Measurements from ENCODE around the gene SYK.
"Not testable (repeated sequence)": the region's sequence is repeated elsewhere in the genome, so short reads cannot be mapped to it uniquely, and the experiment has no call there.

The SYK gene

GRCh38 chr9:90821236-90821635 lies 19.6 kb downstream of the SYK start:
- in situ Hi-C loops (cut with MboI; ENCODE audit: low sequenced_read_pairs): not testable (repeated sequence)

DNA sequence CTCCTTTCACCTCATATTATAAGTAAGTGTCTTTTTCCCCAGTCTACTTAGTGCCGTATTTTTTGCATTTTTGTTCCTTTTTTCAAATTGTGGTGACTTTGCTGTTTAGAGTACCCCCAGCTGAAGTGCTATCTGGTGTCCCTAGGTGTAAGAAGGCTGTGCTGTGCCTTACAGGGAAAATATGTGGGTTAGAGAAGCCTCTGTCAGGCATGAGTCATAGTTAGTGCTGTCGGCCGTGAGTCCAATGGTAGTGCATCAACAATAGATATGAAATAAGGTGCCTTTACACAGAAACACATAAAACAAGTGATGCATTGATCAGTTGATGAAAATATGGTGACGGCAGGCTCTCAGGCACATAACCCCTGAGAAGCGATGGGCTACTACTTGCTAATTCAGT lies 20.1 kb downstream of the SYK start:
- in situ Hi-C loops (cut with MboI; ENCODE audit: low sequenced_read_pairs): no loop called here

DNA sequence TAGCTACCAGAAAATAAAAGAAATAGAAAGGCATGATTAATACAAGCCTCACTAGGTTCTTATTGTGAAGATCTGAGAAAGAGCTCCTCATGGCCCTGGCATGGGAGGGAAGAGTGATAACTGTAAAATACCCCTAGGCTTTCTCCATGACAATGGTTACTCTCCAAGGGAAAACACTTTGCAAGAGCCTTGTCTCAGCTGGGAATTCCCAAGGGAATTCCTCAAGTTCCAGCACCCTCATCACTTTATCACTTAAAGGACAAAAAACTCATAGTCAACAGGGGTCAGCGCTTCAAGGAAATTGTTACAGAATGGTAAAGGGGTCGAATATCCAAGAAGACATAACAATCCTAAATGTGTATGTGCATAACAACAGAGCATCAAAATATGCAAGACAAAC lies 21.2 kb downstream of the SYK start:
- in situ Hi-C loops (cut with MboI; ENCODE audit: low sequenced_read_pairs): no loop called here

- in situ Hi-C loops (cut with MboI; ENCODE audit: low sequenced_read_pairs): no loop called here
Observed at GRCh38 chr9:90825586-90825985, 24.0 kb downstream of the SYK start.

DNA sequence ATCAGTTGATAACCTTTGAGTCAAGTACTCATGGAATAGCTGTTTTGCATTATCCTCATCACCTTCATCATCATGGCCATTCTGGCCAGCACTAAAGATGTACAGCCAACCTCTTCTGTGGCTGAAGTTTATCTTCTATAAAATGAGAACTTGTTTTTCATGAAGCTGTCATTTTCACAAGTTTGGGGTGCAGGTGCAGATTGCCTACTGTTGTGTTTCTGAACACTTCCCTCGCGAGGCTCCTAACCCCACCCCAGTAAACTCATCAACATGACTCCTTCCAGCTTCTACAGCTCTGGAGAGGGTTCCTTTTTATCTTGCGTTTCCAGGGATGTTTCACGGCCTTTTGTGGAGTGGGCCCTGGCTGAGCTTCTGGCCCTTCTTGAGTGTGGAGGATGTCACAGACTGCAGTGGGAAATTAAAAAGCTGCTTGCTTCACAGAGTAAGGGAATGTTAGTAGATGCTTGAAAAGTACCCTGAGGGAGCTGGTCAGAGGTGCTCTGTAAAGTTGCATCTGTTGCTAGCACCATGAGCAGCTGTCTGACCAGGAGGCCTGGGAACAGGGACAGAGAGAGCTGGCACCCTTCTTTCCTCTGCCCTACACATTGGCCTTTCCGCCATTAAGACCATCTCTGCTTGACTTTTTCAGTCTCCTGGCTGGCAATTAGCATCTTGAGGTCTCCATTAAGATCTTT lies 24.9 kb downstream of the SYK start:
- in situ Hi-C loops (cut with MboI; ENCODE audit: low sequenced_read_pairs): no loop called here

DNA sequence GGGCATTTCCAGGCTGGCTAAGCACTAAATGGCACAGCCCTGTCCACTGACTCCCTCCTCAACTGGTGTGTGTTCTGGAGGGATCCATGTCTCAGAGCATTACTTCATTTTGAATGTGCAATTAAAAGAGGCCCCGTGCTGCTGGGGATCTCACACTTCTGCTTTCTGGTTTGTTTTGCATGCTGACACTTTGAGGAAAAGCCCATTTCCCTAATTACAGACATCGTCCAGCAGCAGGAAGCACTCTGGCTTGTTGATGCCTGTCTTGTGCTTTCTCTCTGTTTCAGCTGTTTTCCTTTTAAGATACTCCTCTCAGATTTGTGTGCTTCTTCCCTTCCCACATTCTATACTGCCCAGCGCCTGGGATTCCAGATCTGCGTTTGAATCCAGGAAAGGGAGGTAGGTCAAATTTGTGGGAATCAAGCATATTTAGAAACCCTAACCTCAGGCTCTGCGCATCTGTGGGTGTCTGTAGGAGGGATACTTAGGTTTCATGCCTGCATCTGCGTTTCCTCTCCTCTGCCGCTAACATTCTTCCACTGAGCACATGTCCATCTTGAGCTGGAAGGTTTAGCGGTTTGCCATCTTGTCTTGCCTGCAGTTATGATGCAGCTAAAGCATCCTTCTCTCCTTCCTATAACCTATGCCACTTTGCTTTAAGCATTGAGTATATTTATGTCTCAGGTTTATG lies 25.7 kb downstream of the SYK start:
- in situ Hi-C loops (cut with MboI; ENCODE audit: low sequenced_read_pairs): no loop called here

GRCh38 chr9:90830051-90830450 lies 28.4 kb downstream of the SYK start:
- in situ Hi-C loops (cut with MboI; ENCODE audit: low sequenced_read_pairs): no loop called here

- in situ Hi-C loops (cut with MboI; ENCODE audit: low sequenced_read_pairs): no loop called here
Observed at GRCh38 chr9:90830977-90831376, 29.4 kb downstream of the SYK start.

DNA sequence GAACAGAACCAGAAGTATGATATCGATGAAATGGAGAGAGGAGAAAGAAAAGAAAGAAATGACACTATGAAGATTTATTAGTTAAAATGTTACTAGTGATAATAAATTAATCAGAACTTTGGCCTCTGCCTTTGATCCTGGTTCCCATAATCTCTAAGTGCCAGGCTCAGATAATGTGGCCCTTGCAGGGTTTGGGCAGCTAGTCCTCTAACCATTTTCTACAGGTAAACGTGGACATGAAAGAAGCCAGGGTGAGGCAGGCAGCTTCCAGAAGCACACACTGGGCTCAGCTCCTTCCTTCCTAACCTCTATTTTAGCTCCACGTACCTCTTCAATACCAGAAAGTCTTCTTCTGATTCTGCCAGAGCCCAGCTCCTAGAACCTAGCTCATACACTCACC lies 30.6 kb downstream of the SYK start:
- in situ Hi-C loops (cut with MboI; ENCODE audit: low sequenced_read_pairs): no loop called here

GRCh38 chr9:90834828-90835595 lies 33.4 kb downstream of the SYK start:
- in situ Hi-C loops (cut with MboI; ENCODE audit: low sequenced_read_pairs): no loop called here

GRCh38 chr9:90836411-90837080 lies 34.9 kb downstream of the SYK start:
- in situ Hi-C loops (cut with MboI; ENCODE audit: low sequenced_read_pairs): no loop called here

GRCh38 chr9:90838098-90838497 lies 36.5 kb downstream of the SYK start:
- in situ Hi-C loops (cut with MboI; ENCODE audit: low sequenced_read_pairs): no loop called here

GRCh38 chr9:90838581-90839154 lies 37.0 kb downstream of the SYK start:
- in situ Hi-C loops (cut with MboI; ENCODE audit: low sequenced_read_pairs): no loop called here

- in situ Hi-C loops (cut with MboI; ENCODE audit: low sequenced_read_pairs): no loop called here
Observed at GRCh38 chr9:90839183-90839728, 37.6 kb downstream of the SYK start.

GRCh38 chr9:90840696-90841095 lies 39.1 kb downstream of the SYK start:
- in situ Hi-C loops (cut with MboI; ENCODE audit: low sequenced_read_pairs): no loop called here

DNA sequence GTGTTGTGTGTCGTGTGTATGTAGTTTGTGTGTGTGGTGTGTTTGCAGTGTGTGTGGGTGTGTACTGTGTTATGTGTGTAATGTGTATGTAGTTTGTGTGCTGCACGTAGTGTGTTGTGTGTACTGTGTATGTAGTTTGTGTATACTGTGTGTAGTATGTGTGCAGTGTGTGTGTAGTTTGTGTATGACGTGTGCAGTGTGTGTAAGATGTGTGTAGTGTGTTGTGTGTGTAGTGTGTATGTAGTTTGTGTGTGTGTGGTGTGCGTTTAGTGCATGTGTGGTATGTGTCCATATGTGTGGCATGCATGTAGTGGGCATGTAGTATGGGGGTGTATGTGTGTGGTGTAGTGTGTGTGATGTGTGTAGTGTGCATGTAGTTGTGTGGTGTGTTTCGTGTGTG lies 39.6 kb downstream of the SYK start:
- in situ Hi-C loops (cut with MboI; ENCODE audit: low sequenced_read_pairs): no loop called here

DNA sequence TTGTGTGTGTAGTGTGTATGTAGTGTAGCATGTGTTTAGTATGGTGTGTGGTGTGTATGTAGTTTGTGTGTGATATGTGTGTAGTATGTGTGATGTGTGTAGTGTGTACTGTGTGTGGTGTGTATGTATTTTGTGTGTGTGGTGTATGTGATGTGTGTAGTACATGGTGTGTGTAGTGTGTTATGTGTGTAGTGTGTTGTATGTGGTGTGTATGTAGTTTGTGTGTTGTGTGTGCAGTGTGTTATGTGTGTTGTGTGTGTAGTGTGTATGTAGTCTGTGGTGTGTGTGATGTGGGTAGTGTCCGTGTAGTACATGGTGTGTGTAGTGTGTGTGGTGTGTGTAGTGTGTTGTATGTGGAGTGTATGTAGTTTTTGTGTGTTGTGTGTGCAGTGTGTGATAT lies 40.0 kb downstream of the SYK start:
- in situ Hi-C loops (cut with MboI; ENCODE audit: low sequenced_read_pairs): no loop called here

DNA sequence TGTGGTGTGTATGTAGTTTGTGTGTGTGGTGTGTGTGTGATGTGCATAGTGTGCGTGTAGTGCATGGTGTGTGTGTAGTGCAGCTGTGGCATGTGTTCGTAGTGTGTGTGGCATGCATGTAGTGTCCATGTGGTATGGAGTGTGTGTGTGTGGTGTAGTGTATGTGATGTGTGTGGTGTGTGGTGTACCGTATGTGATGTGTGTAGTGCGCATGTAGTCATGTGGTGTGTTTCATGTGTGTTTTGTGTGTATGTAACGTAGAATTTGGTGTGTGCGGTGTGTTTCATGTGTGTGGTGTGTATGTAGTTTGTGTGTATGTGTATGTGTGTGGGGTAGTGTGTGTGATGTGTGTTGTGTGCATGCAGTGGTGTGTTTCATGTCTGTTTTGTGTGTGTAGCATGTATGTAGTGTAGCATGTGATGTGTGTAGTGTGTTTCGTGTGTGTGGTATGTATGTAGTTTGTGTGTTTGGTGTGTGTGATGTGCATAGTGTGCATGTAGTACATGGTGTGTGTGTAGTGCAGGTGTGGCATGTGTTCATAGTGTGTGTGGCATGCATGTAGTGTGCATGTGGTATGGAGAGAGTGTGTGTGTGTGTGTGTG lies 40.7 kb downstream of the SYK start:
- in situ Hi-C loops (cut with MboI; ENCODE audit: low sequenced_read_pairs): no loop called here

GRCh38 chr9:90842996-90843395 lies 41.4 kb downstream of the SYK start:
- in situ Hi-C loops (cut with MboI; ENCODE audit: low sequenced_read_pairs): no loop called here

DNA sequence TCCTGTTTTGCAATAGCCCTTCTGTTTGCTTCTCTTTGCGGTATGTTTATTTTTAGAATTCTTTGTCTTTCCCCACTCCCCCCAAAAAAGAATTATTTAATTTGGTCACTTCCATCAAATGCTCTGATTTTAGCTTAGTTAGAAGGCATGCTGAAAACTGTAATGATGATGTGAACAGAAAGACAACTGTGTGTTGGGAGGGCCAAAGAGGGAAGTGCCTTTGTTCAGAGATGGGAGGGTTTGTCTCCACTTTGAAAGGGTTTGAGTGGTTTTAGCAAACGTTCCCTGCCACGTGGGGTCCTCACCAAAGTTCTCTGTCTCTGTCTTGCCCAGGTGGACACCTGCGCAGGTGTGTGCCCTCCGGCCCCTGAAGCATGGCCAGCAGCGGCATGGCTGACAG lies 41.9 kb downstream of the SYK start:
- in situ Hi-C loops (cut with MboI; ENCODE audit: low sequenced_read_pairs): no loop called here
